ENCODE data around the gene HMGN4. TPM values are rescaled to one million over a fixed set of nuclear protein-coding genes. Genes with fewer than 3 reads are reported as not detected.

Gene HMGN4
- total and polyA plus RNA-seq, 2 of the 8 experiments (the other 6 are each of a cell fraction or from before 2014, with no cell fraction given), result 23.4 to 66.4 TPM

- H3K36me3 ChIP-seq (ENCODE audit: control insufficient read depth in 2 of 4, insufficient read depth in 4 of 4, low read length in 3 of 4), result peaks cover 0 to 5% (median 0%) of the 10 kb centered on the region in 4 experiments; a peak in 2 of 8 replicates
- H3K4me1 ChIP-seq (replicated peaks in 1 of 4; ENCODE audit: control insufficient read depth in 3 of 4, insufficient read depth in 4 of 4, low read length in 3 of 4), result peaks cover 0 to 4% (median 3%) of the 10 kb centered on the region in 4 experiments; a peak in 5 of 7 replicates
- H3K9me3 ChIP-seq (ENCODE audit: insufficient read depth in 2 of 2, low read depth in 1 of 2, low read length in 1 of 2), result no peaks in the 10 kb centered on the region
- peak overlapping the region; percentile 73 to 77 for H3K4me2 ChIP-seq (ENCODE audit: insufficient read depth in 1 of 2, low read depth in 2 of 2, low read length in 2 of 2)
- H3K56ac ChIP-seq (replicated peaks; ENCODE audit: insufficient read length, low read depth, low read length), result no peak overlapping the region
- no peak overlapping the region for H4K8ac ChIP-seq (ENCODE audit: extremely low read depth, insufficient read depth, low read length)
- H3K4ac ChIP-seq (replicated peaks; ENCODE audit: insufficient read length, low read depth, low read length), result no peak overlapping the region
- no peak overlapping the region for H3K27ac ChIP-seq (ENCODE audit: low read depth, low read length)
- peak overlapping the region in 2 of 4 experiments; percentile 85 to 88; a peak in 5 of 7 replicates for H3K9ac ChIP-seq (replicated peaks in 1 of 4; ENCODE audit: extremely low read depth in 1 of 4, low read depth in 3 of 4, low read length in 3 of 4)
- H3K14ac ChIP-seq (ENCODE audit: insufficient read length), result no peak overlapping the region
- H2BK20ac ChIP-seq (ENCODE audit: low read length), result no peak overlapping the region
- no peaks in the 10 kb centered on the region for H3K27me3 ChIP-seq (replicated peaks in 1 of 4; ENCODE audit: control insufficient read depth in 3 of 4, extremely low read depth in 1 of 4, insufficient read depth in 3 of 4, low read length in 3 of 4)
- no peak overlapping the region for H4K91ac ChIP-seq (replicated peaks; ENCODE audit: insufficient read length, low read length)
- no peaks in the 10 kb centered on the region; the same call in none of the 2 replicates for H3K79me1 ChIP-seq (ENCODE audit: low read depth, low read length)
- CTCF ChIA-PET (ENCODE audit: partially characterized antibody), result interaction anchor here (1.4 to 2.0 kb wide), 4 partner anchors 9 to 194 kb away, joined by 3 to 7 read pairs (median 4); no protein-coding TSS in a partner anchor
- no peaks in the 10 kb centered on the region for H4K20me1 ChIP-seq (replicated peaks in 1 of 2; ENCODE audit: control insufficient read depth in 1 of 2, insufficient read depth in 2 of 2, low read length in 2 of 2)
- H3K23me2 ChIP-seq (ENCODE audit: low read depth, low read length), result peaks cover 10% of the 10 kb centered on the region; the same call in 1 of the 2 replicates
- DNase-seq (ENCODE audit: low read depth in 1 of 2, low spot score in 2 of 2), result peak in 1 of 2 experiments; percentile 27
- FAIRE-seq, result no peak
- H3K23ac ChIP-seq (ENCODE audit: insufficient read length), result no peak overlapping the region
- H2BK120ac ChIP-seq (replicated peaks; ENCODE audit: low read depth, low read length), result no peak overlapping the region
- no peak overlapping the region; the same call in 1 of the 2 replicates for H2AFZ ChIP-seq (ENCODE audit: low read length)
- POLR2A ChIA-PET (ENCODE audit: partially characterized antibody), result interaction anchor here (1.1 to 1.7 kb wide), 3 partner anchors 10 to 156 kb away, joined by 3 to 5 read pairs (median 3); partner anchors contain the start of gene BTN2A2
- no peak overlapping the region for H2AK5ac ChIP-seq (ENCODE audit: low read depth, low read length)
- 70% methylated on average over 16 of the region's 16 CpGs; no CpG with 5 or more reads in 1 of the 2 experiments for WGBS, 2 experiments (ENCODE audit: extremely low coverage in 1 of 2, insufficient coverage in 1 of 2, insufficient read length in 1 of 2, insufficient replicate concordance in 2 of 2, low coverage in 1 of 2, low lambda C conversion rate in 2 of 2, missing lambda C conversion rate in 1 of 2)
- peaks cover 0 to 25% of the 10 kb centered on the region in 2 experiments; a peak in 2 of 4 replicates for H3K79me2 ChIP-seq (ENCODE audit: control insufficient read depth in 1 of 2, insufficient read depth in 2 of 2, low read length in 2 of 2)
- no peak overlapping the region; the same call in 1 of the 2 replicates for H2BK5ac ChIP-seq (ENCODE audit: low read depth, low read length)
- no peak overlapping the region for H2BK12ac ChIP-seq (ENCODE audit: low read depth, low read length)
- H3K18ac ChIP-seq (ENCODE audit: extremely low read depth, low read length), result no peak overlapping the region
- peak overlapping the region; percentile 45 for H4K5ac ChIP-seq (ENCODE audit: insufficient read length, low read depth, low read length)
- peak overlapping the region; percentile 73 to 87 (median 80) for H3K4me3 ChIP-seq (ENCODE audit: extremely low read depth in 1 of 4, insufficient read depth in 2 of 4, low read depth in 3 of 4, low read length in 4 of 4)
- no peak overlapping the region for H2BK15ac ChIP-seq (ENCODE audit: low read length)
- TF ChIP-seq CEBPB (IDR thresholded peaks at IDR 0.05; ENCODE audit: low read depth, low read length) (no peak), SAP30 (IDR thresholded peaks at IDR 0.05; ENCODE audit: insufficient read depth, insufficient replicate concordance, low read length) (no peak), BCL11A (IDR thresholded peaks at IDR 0.05; ENCODE audit: low read depth in 2 of 2, low read length in 2 of 2) (no peak), CTBP2 (IDR thresholded peaks at IDR 0.05; ENCODE audit: borderline replicate concordance, insufficient read depth, insufficient read length, low read length) (no peak), FOSL1 (IDR thresholded peaks at IDR 0.05; ENCODE audit: insufficient read depth, low read depth, low read length) (no peak), HDAC2 (IDR thresholded peaks at IDR 0.05; ENCODE audit: borderline replicate concordance in 1 of 2, low read depth in 2 of 2, low read length in 2 of 2) (no peak), ATF2 (IDR thresholded peaks at IDR 0.05; ENCODE audit: low read length) (no peak), POU5F1 (IDR thresholded peaks at IDR 0.05; ENCODE audit: low read depth, low read length) (no peak), SIX5 (IDR thresholded peaks at IDR 0.05; ENCODE audit: low read depth, low read length) (no peak), EZH2 (IDR thresholded peaks at IDR 0.05; ENCODE audit: low read depth, low read length, severe bottlenecking) (no peak)
Measured at GRCh38 chr6:26539071-26539615, 977 bp downstream of the HMGN4 start.
